GM21825 (cell line): ENCODE results near the gene PIK3R3.

Experiments used
- ATAC-seq: cut with Tn5 transposase; IDR thresholded peaks from one replicate; pipeline ENCODE4 v1.9.1; 2021; ENCODE audit warnings: mild to moderate bottlenecking, moderate library complexity; ENCODE audit not compliant: unreplicated experiment

The PIK3R3 gene

DNA sequence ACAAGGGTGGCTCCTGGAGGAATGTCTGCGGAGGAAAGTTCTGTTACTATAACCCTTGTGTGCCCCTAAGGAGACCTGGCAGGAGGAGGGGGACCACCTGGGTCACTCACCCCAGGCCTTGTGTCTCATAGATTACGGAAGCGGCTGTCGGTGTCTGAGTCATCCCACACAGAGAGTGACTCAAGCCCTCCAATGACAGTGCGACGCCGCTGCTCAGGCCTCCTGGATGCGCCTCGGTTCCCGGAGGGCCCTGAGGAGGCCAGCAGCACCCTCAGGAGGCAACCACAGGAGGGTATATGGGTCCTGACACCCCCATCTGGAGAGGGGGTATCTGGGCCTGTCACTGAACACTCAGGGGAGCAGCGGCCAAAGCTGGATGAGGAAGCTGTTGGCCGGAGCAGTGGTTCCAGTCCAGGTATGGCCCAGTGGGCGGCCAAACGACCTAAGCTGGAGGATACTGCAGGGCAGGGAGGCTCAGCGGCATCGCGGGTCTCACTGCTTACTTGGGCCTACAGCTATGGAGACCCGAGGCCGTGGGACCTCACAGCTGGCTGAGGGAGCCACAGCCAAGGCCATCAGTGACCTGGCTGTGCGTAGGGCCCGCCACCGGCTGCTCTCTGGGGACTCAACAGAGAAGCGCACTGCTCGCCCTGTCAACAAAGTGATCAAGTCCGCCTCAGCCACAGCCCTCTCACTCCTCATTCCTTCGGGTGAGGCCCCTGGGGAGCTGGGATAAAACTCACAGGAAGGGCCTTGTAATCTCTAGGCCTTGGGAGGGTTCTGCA is 101.4 kb downstream of the PIK3R3 start:
- no peak for ATAC-seq

DNA sequence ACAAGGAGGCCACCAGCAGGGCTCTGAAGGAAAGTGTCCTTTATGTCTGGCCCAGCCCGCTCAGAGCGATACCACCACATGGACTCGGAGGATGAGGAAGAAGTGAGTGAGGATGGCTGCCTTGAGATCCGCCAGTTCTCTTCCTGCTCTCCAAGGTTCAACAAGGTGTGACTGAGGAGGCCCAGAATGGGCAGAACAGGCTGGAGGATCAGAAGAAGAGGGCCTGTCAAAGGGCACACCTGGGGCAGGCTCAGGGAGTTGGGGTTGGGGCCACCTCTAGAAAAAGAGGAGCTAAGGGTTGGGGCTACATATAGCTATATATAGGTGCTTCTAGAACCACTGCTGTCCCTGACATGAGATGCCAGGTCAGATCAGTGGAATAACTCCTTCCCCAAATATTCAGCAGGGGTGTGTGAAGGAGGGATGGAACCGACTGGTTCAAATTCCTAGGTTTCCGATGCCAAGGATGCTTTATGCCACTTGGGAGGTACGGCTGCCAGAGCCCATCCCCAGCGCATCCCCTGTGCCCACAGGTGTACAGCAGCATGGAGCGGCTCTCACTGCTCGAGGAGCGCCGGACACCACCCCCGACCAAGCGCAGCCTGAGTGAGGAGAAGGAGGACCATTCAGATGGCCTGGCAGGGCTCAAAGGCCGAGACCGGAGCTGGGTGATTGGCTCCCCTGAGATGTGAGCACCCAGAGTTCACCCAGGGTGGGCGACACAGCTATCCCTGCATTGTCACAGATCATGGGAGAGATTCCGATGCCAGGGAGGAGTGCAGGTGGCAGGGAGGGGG is 102.2 kb downstream of the PIK3R3 start:
- no peak for ATAC-seq

DNA sequence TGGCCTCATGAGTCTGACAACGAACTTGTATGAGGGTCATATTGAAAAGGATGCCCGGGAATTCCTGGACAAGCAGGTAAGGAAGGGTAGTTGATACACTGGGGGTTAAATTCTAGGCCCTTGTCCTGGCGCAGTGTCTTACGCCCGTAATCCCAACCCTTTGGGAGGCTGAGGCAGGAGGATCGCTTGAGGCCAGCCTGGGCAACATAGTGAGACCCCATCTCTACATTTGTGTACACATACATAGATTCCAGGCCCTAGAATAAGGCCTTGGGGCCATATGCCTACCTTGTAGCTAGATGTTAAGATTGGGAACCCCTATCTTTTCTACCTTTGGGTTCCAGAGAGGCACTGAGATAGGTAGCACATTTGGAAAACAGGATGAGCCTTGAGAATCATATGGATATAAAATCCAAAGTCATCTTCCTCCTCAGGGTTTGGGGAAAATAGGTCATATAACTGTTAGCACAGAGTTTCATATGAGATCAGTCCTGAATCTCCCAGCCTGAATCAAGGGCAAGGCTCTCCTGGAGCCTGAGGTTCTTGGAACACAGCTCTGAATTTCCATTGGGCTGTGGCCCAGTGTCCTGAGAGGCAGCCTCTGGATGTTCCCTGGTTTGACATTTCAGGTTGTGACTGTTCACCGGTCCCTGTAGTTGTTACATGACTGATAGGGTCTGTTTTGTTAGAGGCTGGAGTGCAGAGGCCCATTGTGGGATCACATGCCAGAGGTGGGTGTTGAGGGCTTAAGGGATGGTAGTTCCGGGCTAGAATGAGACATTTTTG is 104.4 kb downstream of the PIK3R3 start:
- ATAC-seq: no peak

DNA sequence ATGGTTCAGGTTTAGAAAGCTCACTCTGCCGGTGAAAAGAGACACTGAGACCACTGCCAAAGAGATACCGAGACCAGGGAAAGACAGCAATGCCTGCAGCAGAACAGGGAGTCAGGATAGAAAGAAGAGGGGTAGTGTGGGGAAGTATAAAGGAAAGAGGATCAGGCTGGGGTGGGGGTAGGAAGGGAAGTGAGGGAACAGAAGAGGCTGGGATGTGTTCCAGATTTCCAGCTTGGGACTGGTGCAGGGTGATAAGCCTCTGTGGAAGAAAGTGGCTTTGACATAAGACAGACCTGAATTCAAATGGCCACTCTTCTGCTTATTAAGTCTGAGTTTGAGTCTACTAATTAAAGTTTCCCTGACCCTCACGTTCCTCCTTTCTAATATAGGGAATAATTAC is 105.9 kb downstream of the PIK3R3 start:
- ATAC-seq: no peak

DNA sequence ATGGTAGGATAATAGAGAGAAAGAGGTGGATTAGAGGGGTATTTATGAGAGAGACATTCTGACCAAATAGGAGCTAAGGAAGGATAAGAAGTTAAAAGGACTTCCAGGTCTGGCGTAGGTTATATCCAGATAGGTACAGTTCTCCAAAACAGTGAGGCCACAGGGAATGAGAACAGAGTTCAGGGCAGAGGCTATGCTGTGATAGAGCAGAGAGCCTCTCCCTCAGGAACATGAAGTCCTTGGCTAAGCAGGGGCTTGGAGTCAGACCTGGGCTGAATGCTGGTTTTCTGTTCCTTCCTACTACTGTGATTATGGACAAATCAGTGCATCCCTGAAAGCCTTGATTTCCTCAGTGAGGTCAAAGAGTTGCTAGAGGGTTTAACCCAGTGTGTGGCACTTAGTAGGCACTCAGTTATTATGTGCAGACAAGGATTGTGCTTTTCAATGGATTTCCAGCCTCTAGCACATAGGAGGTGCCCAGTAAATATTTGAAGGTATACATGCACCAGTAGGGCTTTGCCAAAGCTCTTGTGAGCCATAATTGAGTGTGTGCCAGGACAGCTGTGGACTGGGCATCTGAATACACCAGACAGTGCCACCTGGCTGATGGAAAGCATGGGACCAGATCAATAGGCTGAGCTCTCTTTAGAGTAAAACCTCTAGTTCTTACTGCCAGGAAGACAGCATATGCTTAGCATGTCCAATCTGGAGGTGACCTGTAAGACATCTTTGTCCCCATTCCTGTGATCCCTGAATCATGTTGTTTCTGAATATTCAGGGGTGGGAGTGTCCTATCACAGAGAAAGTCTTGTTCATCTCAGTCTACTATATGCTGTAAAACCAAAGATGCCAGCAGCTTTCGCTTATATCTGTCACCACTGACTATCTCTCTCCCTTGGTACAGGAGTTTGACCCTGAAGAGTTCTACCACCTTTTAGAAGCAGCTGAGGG is 111.1 kb downstream of the PIK3R3 start:
- no peak for ATAC-seq

DNA sequence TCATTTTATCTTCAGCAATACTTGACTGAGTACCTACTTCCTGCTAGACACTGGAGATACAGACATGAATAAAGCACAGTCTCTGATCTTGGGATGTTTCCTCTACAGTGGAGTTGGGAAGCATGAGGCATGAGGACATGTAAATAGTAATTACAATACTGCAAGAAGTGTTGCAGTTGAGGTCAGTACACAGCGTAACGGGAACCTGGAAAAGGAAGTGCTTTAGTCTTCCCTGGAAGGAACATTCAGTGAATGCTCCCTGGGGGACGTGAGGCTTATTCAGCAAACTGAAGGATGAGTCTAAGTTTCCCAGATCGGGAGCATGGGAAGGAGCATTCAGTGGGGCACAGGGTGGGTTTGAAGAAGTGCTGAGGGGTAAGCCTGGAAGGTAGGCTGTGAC is 112.4 kb downstream of the PIK3R3 start:
- no peak for ATAC-seq

DNA sequence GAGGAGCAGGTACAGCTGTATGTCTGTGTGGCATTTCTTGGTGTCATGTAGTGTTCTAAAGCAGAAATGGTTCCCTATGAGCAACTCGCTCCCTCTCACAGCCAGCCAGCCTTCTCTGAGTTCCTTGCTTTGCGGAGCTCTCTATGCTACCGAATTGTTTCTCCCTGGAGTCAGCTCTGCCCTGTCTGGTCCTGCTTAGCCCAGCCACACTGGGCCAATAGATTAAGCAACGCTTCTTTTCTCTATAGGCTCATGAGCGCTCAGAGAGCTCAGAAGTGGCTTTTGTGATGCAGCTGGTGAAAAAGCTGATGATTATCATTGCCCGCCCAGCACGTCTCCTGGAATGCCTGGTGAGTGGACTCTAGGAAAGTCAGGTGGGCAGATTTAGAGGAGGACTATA is 113.1 kb downstream of the PIK3R3 start:
- no peak for ATAC-seq

DNA sequence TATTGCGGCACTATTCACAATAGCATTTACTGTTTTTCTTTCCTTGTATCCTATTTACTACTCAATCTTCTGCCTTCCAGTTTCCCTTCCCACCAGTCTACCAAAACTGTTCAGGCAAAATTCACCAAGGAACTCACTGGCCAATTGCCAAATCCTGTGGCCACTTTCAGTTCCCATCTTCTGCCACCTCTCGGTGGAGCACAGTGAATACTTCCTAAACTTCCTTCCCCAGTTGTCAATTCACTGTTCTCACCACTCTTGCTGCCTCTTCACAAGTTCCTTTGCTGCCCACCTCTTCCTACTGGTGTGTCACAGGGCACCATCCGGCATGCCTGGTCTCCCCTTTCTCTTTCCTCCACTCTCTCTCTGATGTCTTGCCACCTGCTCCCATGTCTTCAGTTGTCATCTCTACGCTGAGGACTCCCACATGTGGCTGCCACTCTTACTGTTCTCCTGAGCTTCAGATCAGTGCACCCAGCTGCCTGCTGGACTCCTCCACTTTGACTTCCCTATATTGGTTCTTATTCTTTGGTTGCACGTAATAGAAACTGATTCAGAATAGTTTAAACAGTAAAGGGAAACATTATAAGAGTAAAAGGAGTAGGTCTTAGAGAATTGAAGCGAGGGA is 114.4 kb downstream of the PIK3R3 start:
- ATAC-seq: no peak

DNA sequence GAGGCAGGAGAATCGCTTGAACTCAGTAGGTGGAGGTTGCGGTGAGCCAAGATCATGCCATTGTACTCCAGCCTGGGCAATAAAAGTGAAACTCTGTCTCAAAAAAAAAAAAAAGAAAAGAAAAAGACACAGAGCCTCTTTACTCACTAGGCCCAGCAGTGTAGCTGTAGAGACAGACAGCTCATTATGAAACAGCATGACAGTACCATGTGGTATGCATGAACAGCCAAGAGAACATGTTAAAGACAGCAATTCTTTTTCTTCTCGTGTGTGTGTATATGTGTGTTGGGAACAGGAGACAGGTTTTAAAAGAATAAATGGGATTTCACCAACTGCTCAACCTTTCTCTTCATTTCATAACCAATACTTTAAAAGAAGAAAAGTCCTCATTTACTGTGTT is 118.8 kb downstream of the PIK3R3 start:
- no peak for ATAC-seq

DNA sequence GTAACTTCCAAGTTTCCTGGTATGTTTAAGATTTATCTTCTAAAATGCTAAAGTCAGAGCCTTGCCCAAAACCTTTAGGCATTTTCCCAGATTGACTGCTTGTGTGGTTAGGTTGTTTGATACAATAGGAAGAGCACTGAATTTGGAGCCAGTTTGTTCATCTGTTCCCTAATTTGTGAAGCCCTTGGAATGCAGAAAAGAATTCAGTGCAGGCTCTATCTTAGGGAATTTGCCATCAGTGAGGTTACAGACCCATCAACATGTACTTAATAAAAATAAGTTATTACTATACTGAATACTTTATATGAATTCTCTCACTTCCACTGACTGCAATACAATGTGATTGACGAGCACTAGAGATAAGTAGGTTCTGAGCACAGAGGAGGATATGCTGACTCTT is 120.2 kb downstream of the PIK3R3 start:
- ATAC-seq: no peak

DNA sequence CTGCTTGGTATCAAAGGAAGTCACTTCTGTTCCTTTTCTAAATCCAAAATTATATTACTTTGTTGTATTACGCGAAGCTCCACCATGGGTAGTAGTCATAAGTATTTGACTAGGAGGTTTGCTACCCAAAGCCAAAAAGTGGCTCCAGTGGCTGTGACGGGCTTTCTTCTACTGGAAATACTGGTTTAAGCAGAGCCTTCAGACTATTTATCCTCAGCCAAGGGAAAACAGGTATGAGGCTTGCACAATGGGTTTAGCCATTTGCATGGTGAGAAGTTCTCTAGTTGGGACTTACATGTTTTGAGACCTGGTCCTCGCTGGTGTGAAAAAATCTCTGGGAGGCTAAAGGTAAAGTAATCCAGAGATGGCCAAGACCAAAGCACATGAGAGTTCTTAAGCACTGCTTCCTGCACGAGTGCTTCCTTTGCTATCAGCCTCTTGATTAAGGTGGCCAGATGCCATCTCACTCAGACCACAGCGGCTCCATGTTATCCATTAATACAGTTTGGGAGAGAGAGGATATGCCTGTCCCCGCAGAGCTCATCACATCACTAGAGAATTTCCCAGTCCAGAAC is 121.2 kb downstream of the PIK3R3 start:
- ATAC-seq: no peak

DNA sequence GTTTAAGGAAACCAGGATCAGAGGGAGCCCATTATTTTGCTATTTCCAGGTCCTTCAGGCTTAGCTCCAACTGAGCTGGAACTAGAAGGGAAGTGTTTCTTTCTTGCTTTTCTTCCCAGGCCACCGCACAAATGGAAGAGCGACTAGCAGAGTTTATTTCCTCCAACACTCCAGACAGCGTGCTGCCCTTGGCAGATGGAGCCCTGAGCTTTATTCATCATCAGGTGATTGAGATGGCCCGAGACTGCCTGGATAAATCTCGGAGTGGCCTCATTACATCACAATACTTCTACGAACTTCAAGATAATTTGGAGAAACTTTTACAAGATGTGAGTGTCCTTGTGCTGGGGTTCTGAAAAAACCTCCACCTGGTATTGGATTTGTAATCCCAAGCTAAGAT is 121.8 kb downstream of the PIK3R3 start:
- ATAC-seq: no peak

DNA sequence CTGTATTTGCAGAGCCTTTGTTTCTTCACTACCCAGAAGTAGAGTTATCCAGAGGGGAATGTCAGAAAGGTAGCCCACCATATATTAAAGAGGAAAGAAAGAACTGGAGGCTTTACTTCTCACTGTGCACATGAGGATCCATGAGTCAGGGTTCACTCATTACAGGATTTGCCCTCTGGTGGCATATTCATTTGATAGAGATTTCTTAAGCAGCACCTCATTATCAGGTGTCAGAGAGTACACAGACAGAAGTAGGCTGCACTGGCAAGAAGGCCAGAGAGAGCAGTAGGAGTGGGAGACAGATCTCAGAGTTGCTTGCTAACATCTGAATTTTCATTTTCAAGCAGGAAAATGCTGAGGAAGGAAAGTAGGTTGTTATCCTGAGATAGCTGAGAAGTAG is 123.8 kb downstream of the PIK3R3 start:
- ATAC-seq: no peak

DNA sequence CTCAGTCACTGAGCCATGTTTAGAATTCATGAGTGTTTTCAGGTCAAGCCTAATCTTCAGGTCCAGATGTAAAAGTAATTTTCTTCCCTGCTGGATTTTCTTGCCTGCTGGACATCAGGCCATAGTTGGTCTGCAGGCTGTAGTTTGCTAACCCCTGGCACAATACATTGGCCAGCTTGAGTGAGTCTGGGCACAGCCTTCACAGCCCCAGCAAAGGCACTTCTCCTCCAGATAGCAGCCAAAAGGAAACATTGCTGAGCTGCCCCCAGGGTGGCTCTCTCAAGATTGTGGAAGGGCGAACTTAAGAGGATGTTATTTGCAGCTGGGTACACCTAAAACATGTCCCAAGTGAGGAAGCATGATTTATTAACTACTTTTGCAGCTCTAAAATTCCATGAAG is 126.8 kb downstream of the PIK3R3 start:
- ATAC-seq: no peak

DNA sequence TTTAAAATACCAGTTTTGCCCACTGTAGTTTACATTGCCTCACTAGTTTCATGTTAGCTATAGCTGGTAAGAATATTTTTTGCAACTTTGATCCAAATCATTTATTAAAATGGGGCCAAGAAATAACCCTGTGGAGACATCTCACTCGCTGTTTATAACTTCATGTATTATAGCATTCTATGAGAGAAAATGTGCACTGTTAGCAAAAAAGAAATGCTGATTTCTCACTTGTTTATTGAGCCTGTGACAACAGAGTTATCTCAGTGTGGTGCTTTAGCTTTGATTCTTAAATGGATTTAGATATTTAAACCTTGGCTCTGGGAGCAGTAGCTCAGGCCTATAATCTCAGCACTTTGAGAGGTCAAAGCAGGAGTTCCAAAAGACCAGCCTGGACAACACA is 127.9 kb downstream of the PIK3R3 start:
- no peak for ATAC-seq

DNA sequence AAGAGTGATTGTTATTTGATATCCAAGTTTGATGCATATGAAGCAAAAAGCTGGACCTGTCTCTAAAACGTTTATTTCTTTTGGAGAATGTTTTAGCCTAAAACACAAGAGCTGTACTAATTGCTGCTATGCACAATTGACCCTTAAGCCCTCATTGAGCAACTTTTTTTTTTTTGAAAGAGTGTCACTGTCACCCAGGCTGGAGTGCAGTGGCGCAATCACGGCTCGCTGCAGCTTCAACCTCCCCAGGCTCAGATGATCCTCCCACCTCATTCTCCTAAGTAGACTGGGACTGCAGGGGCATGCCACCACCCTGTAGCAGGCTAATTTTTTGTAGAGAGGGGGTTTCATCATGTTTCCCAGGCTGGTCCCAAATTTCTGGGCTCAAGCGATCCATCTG is 129.1 kb downstream of the PIK3R3 start:
- no peak for ATAC-seq

DNA sequence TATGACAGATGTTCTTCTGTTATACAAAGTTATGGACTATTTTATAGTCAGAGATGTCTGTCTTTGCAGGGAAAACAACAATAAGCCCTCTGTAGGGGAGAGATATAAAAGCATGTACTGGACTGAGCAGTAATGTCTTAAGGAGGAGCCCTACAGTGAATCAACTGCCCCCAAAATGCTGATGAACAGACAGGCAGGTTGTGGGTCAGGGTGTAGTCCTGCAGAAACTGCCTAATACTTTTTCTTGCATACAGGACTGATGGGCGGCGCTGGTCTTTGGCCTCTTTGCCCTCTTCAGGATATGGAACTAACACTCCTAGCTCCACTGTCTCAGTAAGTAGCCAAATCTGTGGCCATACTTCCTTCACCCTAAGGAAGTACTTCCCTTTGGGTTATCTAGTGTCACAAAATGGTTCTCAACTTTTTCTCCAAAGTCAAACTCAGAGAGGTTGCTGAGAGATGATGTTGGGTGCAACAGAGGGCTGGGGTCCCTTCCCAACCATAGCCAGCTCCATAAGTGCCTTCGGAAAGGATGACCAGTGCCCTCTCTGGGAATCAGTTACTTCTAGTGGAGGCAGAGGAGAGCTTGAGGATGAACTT is 129.8 kb downstream of the PIK3R3 start:
- ATAC-seq: no peak

DNA sequence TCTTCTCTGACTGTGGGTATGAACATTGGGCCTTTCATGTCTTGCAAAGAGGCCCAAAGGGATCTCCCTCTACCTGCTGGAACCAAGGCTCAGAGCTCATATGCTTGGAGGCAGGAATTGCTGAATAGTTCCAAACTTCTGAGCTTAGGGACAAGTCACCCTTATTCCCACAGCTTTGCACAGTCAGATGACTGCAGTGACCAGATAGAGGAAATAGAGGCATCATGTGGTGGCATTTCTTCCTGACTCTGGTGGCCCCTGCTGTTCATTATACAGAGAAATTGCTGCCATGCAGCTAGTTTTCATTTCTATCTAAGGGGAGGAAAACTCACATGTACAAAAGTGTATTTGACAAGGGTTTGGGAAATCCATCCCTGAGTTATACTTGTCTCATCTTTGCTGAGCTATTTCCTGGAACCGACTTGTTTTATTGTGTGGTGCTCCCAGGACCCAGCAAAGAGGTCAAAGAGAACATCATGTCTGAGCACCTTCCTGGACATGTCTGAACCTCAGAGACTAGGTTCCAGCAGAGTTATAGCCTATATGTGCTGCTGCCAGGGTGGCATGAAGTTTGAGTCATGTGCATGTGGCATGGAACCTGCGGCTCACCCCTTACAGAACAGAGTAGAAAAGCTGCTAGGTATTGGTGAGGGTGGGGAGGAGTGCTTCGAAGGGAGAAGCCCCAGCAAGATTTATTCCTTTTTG is 131.2 kb downstream of the PIK3R3 start:
- ATAC-seq: no peak

DNA sequence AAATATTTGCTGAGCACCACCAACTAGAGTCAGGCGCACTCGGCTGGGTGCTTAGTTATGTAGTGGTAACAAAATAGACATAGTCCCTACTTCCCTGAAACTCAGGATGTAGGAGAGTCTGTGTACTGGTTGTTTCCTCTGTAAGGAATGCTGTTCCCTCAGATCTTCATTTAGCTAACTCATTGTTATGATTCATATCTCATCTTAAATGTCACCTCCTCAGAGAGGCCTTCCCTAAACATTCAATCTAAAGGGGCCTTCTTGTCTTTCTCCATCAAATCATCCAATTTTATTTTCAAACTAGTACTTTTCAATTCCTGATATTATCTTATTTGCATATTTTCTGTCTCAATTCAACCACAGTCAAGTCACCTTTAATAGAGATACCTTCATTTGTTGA is 132.9 kb downstream of the PIK3R3 start:
- ATAC-seq: no peak
